Calu3 (cell line): ENCODE results near the gene CAMK1D. TPM values are rescaled to one million over a fixed set of nuclear protein-coding genes. Genes with fewer than 3 reads are reported as not detected.

Source experiments
- BruUV-seq: library from RNA; stranded (reverse); fragments of 400-500 nt; replicated peaks from 2 replicates; lab custom pipeline; 2021; lab: Mats Ljungman, UMichigan
- CTCF ChIA-PET: fragments of 300-600 bp; sonication (Branson Sonifier 250); formaldehyde crosslinking; loops from one replicate; lab custom pipeline; 2022; ENCODE audit warnings: antibody characterized with exemption; lab: Charles Lee
- DNase-seq: peaks from one replicate; pipeline ENCODE4 v3.0.0; 2022
- H3K27ac Mint-ChIP-seq: one replicate; pipeline ENCODE4 v1.8.0; 2022; ENCODE audit warnings: mixed read lengths; ENCODE audit not compliant: unreplicated experiment
- H3K27me3 Mint-ChIP-seq: one replicate; pipeline ENCODE4 v1.8.0; 2022; ENCODE audit warnings: mixed read lengths; ENCODE audit not compliant: unreplicated experiment
- H3K36me3 Mint-ChIP-seq: one replicate; pipeline ENCODE4 v1.8.0; 2022; ENCODE audit warnings: mild to moderate bottlenecking, moderate library complexity, mixed read lengths; ENCODE audit not compliant: insufficient read depth, unreplicated experiment
- H3K4me1 Mint-ChIP-seq: one replicate; pipeline ENCODE4 v1.8.0; 2022; ENCODE audit warnings: mild to moderate bottlenecking, low read depth, mixed read lengths; ENCODE audit not compliant: unreplicated experiment
- H3K4me3 Mint-ChIP-seq: one replicate; pipeline ENCODE4 v1.8.0; 2022; ENCODE audit warnings: mild to moderate bottlenecking, low read depth, moderate library complexity, mixed read lengths; ENCODE audit not compliant: unreplicated experiment
- H3K9me3 Mint-ChIP-seq: one replicate; pipeline ENCODE4 v1.8.0; 2022; ENCODE audit warnings: low read depth, mixed read lengths; ENCODE audit not compliant: unreplicated experiment
- intact Hi-C: fragments of 100-400 bp; cut with micrococcal nuclease; formaldehyde crosslinking; loops from one replicate; pipeline ENCODE4 v1.10.0; 2022; ENCODE audit not compliant: unreplicated experiment
- total RNA-seq: library from RNA; stranded (reverse); gene quantifications from 2 replicates; pipeline ENCODE4 v1.2.3, GENCODE V29; 2022
- TF ChIP-seq, protein P1 (sequence below): fragments of 200-600 bp; IDR thresholded peaks from one replicate; pipeline ENCODE4 v1.8.0; 2022; ENCODE audit warnings: antibody characterized with exemption; ENCODE audit not compliant: unreplicated experiment

The CAMK1D gene
- total RNA-seq, 1 experiment from 2014 or later = 2.6 TPM

DNA sequence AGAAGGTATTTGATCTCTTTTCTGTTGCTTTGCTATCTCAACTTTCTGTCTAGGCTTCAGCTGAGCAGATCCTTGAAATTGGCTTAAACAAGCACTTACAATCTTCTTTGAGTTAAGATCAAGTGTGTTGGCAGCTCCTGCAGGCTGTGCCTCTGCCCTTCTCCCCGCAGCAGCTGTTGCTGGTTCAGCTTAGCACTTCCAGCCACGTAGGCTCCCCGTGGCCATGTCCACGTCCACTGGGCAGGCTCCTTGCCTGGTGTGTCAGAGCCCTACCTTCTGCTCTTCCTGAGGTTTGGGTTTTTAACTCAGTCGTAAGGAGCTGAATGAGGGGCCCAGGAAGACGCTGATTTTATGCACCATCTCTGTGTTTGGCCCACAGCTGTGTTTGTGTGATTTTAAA lies 47.2 kb downstream of the CAMK1D start:
- H3K36me3 Mint-ChIP-seq = no peaks in the 10 kb centered on the region
- BruUV-seq = no TSS peak
- CTCF ChIA-PET = no interaction called here
- TF ChIP-seq, protein P1, sequence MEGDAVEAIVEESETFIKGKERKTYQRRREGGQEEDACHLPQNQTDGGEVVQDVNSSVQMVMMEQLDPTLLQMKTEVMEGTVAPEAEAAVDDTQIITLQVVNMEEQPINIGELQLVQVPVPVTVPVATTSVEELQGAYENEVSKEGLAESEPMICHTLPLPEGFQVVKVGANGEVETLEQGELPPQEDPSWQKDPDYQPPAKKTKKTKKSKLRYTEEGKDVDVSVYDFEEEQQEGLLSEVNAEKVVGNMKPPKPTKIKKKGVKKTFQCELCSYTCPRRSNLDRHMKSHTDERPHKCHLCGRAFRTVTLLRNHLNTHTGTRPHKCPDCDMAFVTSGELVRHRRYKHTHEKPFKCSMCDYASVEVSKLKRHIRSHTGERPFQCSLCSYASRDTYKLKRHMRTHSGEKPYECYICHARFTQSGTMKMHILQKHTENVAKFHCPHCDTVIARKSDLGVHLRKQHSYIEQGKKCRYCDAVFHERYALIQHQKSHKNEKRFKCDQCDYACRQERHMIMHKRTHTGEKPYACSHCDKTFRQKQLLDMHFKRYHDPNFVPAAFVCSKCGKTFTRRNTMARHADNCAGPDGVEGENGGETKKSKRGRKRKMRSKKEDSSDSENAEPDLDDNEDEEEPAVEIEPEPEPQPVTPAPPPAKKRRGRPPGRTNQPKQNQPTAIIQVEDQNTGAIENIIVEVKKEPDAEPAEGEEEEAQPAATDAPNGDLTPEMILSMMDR = no peak
- H3K27me3 Mint-ChIP-seq = peaks cover 81% of the 10 kb centered on the region
- DNase-seq = no peak
- H3K9me3 Mint-ChIP-seq = no peaks in the 10 kb centered on the region
- H3K4me3 Mint-ChIP-seq = no peak overlapping the region
- no peaks in the 10 kb centered on the region for H3K4me1 Mint-ChIP-seq
- intact Hi-C loops = no loop called here
- H3K27ac Mint-ChIP-seq = no peak overlapping the region

DNA sequence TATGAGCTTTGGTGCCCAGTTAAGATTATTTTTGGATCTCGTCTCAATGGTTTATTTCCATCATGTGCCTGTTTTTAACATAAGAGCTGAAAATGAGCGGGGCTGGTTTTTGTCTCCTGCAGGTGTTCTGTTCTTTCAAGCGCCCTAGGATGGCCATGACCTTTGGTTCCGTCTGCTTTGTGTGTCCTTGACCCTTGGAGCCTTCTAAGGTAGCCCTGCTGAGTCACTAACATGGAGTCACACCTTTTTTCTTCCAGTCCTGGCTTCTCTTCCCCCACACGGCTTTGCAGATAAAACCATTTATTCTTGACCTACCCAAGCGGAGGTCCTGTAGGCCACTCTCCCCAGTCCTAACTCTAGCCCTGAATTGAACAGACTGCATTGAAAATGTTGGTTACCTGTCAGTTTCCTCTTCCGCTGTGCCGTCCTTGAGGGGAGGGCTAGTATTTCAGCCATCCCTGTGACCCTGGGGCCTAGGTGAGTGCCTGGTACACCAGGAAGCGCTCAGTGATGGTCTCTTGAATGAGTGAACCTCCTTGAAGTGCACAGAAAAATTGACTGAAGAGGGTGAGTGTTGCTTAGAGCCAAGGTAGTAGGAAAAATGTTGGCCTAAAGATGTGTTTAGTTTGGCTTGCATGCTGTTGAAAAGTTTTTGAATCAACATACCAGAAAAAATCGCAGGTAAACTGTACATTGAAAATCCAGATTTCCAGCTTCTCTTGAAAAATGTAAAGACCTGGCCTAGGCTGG lies 48.0 kb downstream of the CAMK1D start:
- Mint-ChIP-seq H3K9me3 (no peaks in the 10 kb centered on the region), H3K36me3 (no peaks in the 10 kb centered on the region), H3K4me3 (no peak overlapping the region), H3K4me1 (no peaks in the 10 kb centered on the region), H3K27ac (no peak overlapping the region), H3K27me3 (peaks cover 81% of the 10 kb centered on the region)
- intact Hi-C loops = no loop called here
- no peak for DNase-seq
- BruUV-seq = no TSS peak
- TF ChIP-seq, protein P1 = no peak
- CTCF ChIA-PET = no interaction called here

DNA sequence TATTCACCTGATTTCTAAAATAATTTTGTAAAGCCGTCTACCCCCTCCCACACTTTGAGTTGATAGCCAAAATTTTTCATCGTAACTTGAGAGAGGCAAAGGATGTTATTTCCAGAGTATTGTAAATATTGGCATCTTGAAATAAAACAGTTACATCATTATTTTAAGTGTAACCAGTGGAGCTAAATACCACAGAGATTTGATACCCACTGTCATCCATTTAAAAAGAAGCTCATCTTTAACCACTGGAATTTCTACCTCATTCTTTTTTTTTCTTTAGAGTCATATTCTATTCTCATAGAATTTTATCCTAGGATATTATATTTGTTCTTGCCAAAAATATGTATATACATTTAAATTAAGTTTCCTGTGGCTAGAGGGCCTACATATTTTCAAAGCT lies 48.6 kb downstream of the CAMK1D start:
- peaks cover 81% of the 10 kb centered on the region for H3K27me3 Mint-ChIP-seq
- no TSS peak for BruUV-seq
- no peak overlapping the region for H3K4me3 Mint-ChIP-seq
- no peaks in the 10 kb centered on the region for H3K4me1 Mint-ChIP-seq
- intact Hi-C loops = no loop called here
- H3K36me3 Mint-ChIP-seq = no peaks in the 10 kb centered on the region
- no peak overlapping the region for H3K27ac Mint-ChIP-seq
- no peaks in the 10 kb centered on the region for H3K9me3 Mint-ChIP-seq
- no peak for DNase-seq
- CTCF ChIA-PET = interaction anchor here (0.6 kb wide), 1 partner anchor 98 kb away, joined by 4 read pairs; no protein-coding TSS in a partner anchor
- TF ChIP-seq, protein P1 = no peak

DNA sequence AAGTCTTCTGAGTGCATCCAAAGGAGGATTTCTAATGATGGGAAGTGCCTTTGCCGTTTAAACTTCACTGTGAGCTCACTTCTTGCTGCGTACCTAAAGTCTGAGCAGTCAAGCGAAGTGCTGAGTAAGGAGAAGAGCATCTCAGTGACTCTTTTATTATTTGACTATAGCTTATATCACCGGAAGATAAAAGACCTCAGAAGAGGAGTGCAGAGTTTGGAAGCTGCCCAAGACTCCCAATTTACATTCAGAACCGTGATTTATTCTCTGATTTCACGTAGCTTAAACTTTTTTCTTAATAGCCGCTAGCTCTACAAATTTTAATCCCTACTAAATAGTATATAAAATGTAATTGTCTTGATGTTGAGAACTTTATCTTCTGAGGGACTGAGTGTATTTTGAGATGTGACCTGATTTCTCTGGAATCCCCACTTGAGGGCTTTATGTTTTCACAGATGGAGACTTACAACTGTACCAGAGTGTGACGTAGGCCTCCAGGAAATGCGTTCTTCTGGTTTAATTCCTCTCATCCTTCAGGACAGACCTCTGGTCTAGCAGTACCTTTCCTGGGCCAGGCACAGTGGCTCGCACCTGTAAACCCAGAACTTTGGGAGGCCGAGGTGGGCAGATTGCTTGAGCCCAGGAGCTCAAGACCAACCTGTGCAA lies 51.1 kb downstream of the CAMK1D start:
- intact Hi-C loops = no loop called here
- TF ChIP-seq, protein P1 = no peak
- H3K27ac Mint-ChIP-seq = no peak overlapping the region
- H3K4me1 Mint-ChIP-seq = peaks cover 5% of the 10 kb centered on the region
- no peaks in the 10 kb centered on the region for H3K9me3 Mint-ChIP-seq
- CTCF ChIA-PET = interaction anchor here (0.5 kb wide), 1 partner anchor 736 kb away, joined by 6 read pairs; no protein-coding TSS in a partner anchor
- H3K4me3 Mint-ChIP-seq = no peak overlapping the region
- H3K36me3 Mint-ChIP-seq = no peaks in the 10 kb centered on the region
- H3K27me3 Mint-ChIP-seq = peaks cover 62% of the 10 kb centered on the region
- no peak for DNase-seq
- BruUV-seq = no TSS peak
